ENCODE results near the gene UBE2G2.

UBE2G2 gene

GRCh38 chr21:44846485-44847260, 45.1 kb upstream of the UBE2G2 start:
- Histone ChIP-seq H4K20me1 (ENCODE audit: insufficient read depth, low read length) (peaks cover 6% of the 10 kb centered on the region; the same call in 1 of the 2 replicates), H3K9me3 (ENCODE audit: insufficient read depth, low read length, severe bottlenecking) (no peaks in the 10 kb centered on the region), H3K4me3 (ENCODE audit: low read depth in 1 of 2, low read length in 2 of 2) (no peak overlapping the region), H3K79me2 (ENCODE audit: insufficient read depth, low read length) (no peaks in the 10 kb centered on the region), H3K4me1 (ENCODE audit: insufficient read depth, low read length) (no peaks in the 10 kb centered on the region), H3K27ac (ENCODE audit: low read length) (no peak overlapping the region), H3K27me3 (ENCODE audit: insufficient read depth, low read length, poor library complexity) (no peaks in the 10 kb centered on the region), H3K36me3 (ENCODE audit: insufficient read depth, low read length) (peaks cover 31% of the 10 kb centered on the region), H3K4me2 (ENCODE audit: insufficient read depth, low read length) (no peak overlapping the region), H2AFZ (ENCODE audit: low read depth, low read length) (no peak overlapping the region), H3K9ac (ENCODE audit: low read depth, low read length) (no peak overlapping the region)
- ATAC-seq (ENCODE audit: insufficient read depth, low read depth) (0 out of 3 replicates have a peak, but pooled peaks have one; percentile 22), DNase-seq (no peak)
- TF ChIP-seq, protein P1, sequence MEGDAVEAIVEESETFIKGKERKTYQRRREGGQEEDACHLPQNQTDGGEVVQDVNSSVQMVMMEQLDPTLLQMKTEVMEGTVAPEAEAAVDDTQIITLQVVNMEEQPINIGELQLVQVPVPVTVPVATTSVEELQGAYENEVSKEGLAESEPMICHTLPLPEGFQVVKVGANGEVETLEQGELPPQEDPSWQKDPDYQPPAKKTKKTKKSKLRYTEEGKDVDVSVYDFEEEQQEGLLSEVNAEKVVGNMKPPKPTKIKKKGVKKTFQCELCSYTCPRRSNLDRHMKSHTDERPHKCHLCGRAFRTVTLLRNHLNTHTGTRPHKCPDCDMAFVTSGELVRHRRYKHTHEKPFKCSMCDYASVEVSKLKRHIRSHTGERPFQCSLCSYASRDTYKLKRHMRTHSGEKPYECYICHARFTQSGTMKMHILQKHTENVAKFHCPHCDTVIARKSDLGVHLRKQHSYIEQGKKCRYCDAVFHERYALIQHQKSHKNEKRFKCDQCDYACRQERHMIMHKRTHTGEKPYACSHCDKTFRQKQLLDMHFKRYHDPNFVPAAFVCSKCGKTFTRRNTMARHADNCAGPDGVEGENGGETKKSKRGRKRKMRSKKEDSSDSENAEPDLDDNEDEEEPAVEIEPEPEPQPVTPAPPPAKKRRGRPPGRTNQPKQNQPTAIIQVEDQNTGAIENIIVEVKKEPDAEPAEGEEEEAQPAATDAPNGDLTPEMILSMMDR (IDR thresholded peaks at IDR 0.05; ENCODE audit: borderline replicate concordance, extremely low read depth, low read length, poor library complexity, severe bottlenecking) = no peak

- Histone ChIP-seq H3K36me3 (ENCODE audit: insufficient read depth, low read length) (peaks cover 26% of the 10 kb centered on the region), H3K9me3 (ENCODE audit: insufficient read depth, low read length, severe bottlenecking) (no peaks in the 10 kb centered on the region), H3K4me1 (ENCODE audit: insufficient read depth, low read length) (no peaks in the 10 kb centered on the region), H4K20me1 (ENCODE audit: insufficient read depth, low read length) (peaks cover 6% of the 10 kb centered on the region; the same call in 1 of the 2 replicates), H3K79me2 (ENCODE audit: insufficient read depth, low read length) (no peaks in the 10 kb centered on the region), H3K27me3 (ENCODE audit: insufficient read depth, low read length, poor library complexity) (no peaks in the 10 kb centered on the region), H2AFZ (ENCODE audit: low read depth, low read length) (no peak overlapping the region), H3K4me2 (ENCODE audit: insufficient read depth, low read length) (no peak overlapping the region), H3K9ac (ENCODE audit: low read depth, low read length) (no peak overlapping the region), H3K4me3 (ENCODE audit: low read depth in 1 of 2, low read length in 2 of 2) (no peak overlapping the region), H3K27ac (ENCODE audit: low read length) (no peak overlapping the region)
- ATAC-seq (ENCODE audit: insufficient read depth, low read depth) (no peak), DNase-seq (no peak)
- TF ChIP-seq EZH2 (IDR thresholded peaks at IDR 0.05; ENCODE audit: borderline replicate concordance, low read depth, low read length, severe bottlenecking) = no peak
- TF ChIP-seq, protein P1 (IDR thresholded peaks at IDR 0.05; ENCODE audit: borderline replicate concordance, extremely low read depth, low read length, poor library complexity, severe bottlenecking) = no peak
Measured at GRCh38 chr21:44846224-44846484, 44.5 kb upstream of the UBE2G2 start.

DNA sequence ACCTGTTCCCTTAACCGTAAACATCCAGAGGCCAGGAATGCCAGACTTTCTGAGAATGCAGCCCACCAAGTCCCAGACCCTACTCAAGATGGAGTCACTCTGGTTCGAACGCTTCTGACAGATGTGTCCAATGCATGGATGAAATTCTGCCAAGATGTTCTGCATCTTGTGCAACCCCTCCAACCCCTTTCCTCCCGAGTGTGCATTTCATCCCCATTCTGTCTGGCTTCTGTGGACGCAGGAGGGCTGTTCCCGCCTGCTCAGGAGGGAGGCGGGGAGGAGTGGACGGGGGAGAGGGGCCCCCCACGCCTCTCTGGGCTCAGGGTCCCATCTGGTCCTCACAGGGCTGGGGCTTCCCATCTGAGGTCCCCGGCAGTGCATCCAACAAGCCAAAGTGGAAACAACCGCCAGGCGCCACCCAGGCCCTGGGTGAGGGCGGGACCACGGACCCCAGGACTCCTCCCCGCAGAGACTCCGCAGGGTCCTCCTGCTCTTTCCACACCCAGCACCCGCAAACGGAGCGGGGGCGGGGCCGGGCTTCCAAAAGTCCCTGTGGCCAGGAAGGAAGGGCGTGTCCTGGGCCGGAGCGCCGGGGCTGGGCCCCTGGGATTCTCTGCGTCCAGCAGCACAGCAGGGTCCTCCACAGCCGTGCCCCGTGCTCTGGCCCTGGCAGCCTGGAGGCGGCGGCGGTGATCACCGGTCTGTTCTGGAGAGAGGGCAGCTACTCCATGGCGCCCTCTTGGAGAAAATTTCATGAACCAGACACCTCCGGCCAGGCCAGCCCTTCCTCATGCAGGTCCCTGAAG, 44.0 kb upstream of the UBE2G2 start:
- ATAC-seq (ENCODE audit: insufficient read depth, low read depth) = peak; percentile 30; the same call in 1 of the 3 replicates
- Histone ChIP-seq H2AFZ (ENCODE audit: low read depth, low read length) (no peak overlapping the region), H3K36me3 (ENCODE audit: insufficient read depth, low read length) (peaks cover 21% of the 10 kb centered on the region), H3K27me3 (ENCODE audit: insufficient read depth, low read length, poor library complexity) (no peaks in the 10 kb centered on the region), H3K9ac (ENCODE audit: low read depth, low read length) (no peak overlapping the region), H3K4me3 (ENCODE audit: low read depth in 1 of 2, low read length in 2 of 2) (no peak overlapping the region), H3K27ac (ENCODE audit: low read length) (no peak overlapping the region), H3K9me3 (ENCODE audit: insufficient read depth, low read length, severe bottlenecking) (no peaks in the 10 kb centered on the region), H3K4me2 (ENCODE audit: insufficient read depth, low read length) (no peak overlapping the region), H3K4me1 (ENCODE audit: insufficient read depth, low read length) (no peaks in the 10 kb centered on the region), H3K79me2 (ENCODE audit: insufficient read depth, low read length) (no peaks in the 10 kb centered on the region), H4K20me1 (ENCODE audit: insufficient read depth, low read length) (peaks cover 6% of the 10 kb centered on the region; the same call in 1 of the 2 replicates)
- no peak for DNase-seq
- TF ChIP-seq EZH2 (IDR thresholded peaks at IDR 0.05; ENCODE audit: borderline replicate concordance, low read depth, low read length, severe bottlenecking) = no peak
- TF ChIP-seq, protein P1 (IDR thresholded peaks at IDR 0.05; ENCODE audit: borderline replicate concordance, extremely low read depth, low read length, poor library complexity, severe bottlenecking) = peak; percentile 17
